Parathyroid adenoma (tissue), 2 donors: ENCODE measurements around the gene C1orf174.

Source experiments
- H2AFZ ChIP-seq: fragments of 300-600 bp; sonication (generic); one replicate; pipeline ENCODE4 v1.7.0; 2017; ENCODE audit warnings: antibody characterized with exemption, mild to moderate bottlenecking
- H3K27ac ChIP-seq: fragments of 300-600 bp; sonication (generic); one replicate; pipeline ENCODE4 v1.7.0; 2017
- H3K27me3 ChIP-seq: fragments of 300-600 bp; sonication (generic); one replicate; pipeline ENCODE4 v1.7.0; 2017; ENCODE audit warnings: low read length; ENCODE audit not compliant: control insufficient read depth, insufficient read depth
- H3K36me3 ChIP-seq: fragments of 300-600 bp; sonication (generic); one replicate; pipeline ENCODE4 v1.7.0; 2017; ENCODE audit warnings: low read length; ENCODE audit not compliant: control insufficient read depth, insufficient read depth
- H3K4me1 ChIP-seq: fragments of 300-600 bp; sonication (generic); one replicate; pipeline ENCODE4 v1.7.0; 2017; ENCODE audit warnings: control low read depth
- H3K4me2 ChIP-seq: fragments of 300-600 bp; sonication (generic); one replicate; pipeline ENCODE4 v1.7.0; 2017; ENCODE audit warnings: low read length
- H3K4me3 ChIP-seq: fragments of 300-600 bp; sonication (generic); one replicate; pipeline ENCODE4 v1.7.0; 2017; ENCODE audit warnings: low read depth, low read length
- H3K79me2 ChIP-seq: fragments of 300-600 bp; sonication (generic); one replicate; pipeline ENCODE4 v1.7.0; 2017; ENCODE audit warnings: control low read depth
- H3K9ac ChIP-seq: fragments of 300-600 bp; sonication (generic); one replicate; pipeline ENCODE4 v1.7.0; 2017; ENCODE audit warnings: mild to moderate bottlenecking
- H3K9me3 ChIP-seq: fragments of 300-600 bp; sonication (generic); one replicate; pipeline ENCODE4 v1.7.0; 2017; ENCODE audit warnings: low read length; ENCODE audit not compliant: control insufficient read depth
- TF ChIP-seq, protein P1 (sequence below): fragments of 300-600 bp; sonication (generic); IDR thresholded peaks from one replicate; pipeline ENCODE4 v1.7.0; 2017; ENCODE audit warnings: antibody characterized with exemption, mild to moderate bottlenecking
- donor health status: primary hyperparathyroidism.

C1orf174 gene

DNA sequence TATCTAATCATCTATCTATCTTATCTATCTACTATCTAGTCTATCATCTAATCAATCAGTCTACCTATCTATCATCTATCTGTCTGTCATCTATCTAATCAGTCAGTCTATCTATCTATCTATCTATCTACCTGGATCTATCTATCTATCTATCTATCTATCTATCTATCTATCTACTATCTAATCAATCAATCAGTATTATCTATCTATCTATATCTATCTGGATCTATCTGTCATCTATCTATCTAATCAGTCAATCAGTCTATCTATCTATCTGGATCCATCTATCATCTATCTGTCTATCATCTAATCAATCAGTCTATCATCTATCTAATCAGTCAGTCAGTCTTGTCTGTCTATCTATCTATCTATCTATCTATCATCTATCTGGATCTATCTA, 26.9 kb upstream of the C1orf174 start:
- Histone ChIP-seq H3K36me3 (no peaks in the 10 kb centered on the region), H3K9me3 (no peaks in the 10 kb centered on the region), H3K27ac (no peak overlapping the region), H3K9ac (no peak overlapping the region), H3K79me2 (no peaks in the 10 kb centered on the region), H3K4me1 (no peaks in the 10 kb centered on the region), H2AFZ (no peak overlapping the region), H3K4me3 (no peak overlapping the region), H3K27me3 (peaks cover 3% of the 10 kb centered on the region), H3K4me2 (no peak overlapping the region)
- TF ChIP-seq, protein P1, sequence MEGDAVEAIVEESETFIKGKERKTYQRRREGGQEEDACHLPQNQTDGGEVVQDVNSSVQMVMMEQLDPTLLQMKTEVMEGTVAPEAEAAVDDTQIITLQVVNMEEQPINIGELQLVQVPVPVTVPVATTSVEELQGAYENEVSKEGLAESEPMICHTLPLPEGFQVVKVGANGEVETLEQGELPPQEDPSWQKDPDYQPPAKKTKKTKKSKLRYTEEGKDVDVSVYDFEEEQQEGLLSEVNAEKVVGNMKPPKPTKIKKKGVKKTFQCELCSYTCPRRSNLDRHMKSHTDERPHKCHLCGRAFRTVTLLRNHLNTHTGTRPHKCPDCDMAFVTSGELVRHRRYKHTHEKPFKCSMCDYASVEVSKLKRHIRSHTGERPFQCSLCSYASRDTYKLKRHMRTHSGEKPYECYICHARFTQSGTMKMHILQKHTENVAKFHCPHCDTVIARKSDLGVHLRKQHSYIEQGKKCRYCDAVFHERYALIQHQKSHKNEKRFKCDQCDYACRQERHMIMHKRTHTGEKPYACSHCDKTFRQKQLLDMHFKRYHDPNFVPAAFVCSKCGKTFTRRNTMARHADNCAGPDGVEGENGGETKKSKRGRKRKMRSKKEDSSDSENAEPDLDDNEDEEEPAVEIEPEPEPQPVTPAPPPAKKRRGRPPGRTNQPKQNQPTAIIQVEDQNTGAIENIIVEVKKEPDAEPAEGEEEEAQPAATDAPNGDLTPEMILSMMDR, result no peak

DNA sequence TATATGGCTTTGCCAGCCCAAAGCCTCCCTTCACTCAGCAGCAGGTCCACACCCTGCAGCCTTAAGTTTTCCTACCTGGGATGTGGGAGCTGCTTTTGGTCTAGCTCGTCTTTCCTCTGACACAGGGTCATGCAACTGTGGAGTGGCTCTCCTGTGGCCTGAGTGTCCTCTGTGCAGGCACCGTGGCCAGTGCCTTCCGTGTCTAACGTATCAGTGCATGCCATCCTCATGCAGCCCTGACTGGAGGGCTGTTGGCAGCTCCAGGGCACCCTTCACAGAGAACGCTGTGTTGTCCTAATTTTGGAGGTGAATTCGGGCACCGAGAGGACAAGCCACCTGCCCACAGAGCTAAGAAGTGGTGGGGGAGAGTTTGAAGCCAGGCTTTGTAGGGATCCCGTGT, 25.7 kb upstream of the C1orf174 start:
- no peak overlapping the region for H3K27ac ChIP-seq
- TF ChIP-seq, protein P1, result no peak
- no peak overlapping the region for H3K4me2 ChIP-seq
- H3K79me2 ChIP-seq, result no peaks in the 10 kb centered on the region
- no peak overlapping the region for H2AFZ ChIP-seq
- no peaks in the 10 kb centered on the region for H3K36me3 ChIP-seq
- H3K9me3 ChIP-seq, result no peaks in the 10 kb centered on the region
- peaks cover 3% of the 10 kb centered on the region for H3K27me3 ChIP-seq
- H3K4me3 ChIP-seq, result no peak overlapping the region
- no peak overlapping the region for H3K9ac ChIP-seq
- H3K4me1 ChIP-seq, result no peaks in the 10 kb centered on the region

DNA sequence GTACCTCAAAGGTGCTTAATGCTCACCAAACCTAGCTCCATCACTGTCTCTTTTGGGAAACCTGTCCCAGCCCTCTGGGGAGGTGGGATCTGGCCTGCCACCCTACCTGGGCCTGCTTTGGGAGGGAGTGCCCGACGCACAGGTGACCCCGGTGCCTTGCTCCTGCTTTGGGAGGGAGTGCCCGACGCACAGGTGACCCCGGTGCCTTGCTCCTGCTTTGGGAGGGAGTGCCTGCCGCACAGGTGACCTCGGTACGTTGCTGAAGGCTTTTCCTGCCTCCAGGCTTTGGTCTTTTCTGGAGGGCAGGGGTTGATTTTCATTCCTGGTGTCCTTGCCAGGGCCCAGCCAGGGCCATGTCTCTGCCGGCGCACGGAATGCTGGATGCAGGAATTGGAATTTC, 25.2 kb upstream of the C1orf174 start:
- Histone ChIP-seq H2AFZ (no peak overlapping the region), H3K27ac (no peak overlapping the region), H3K27me3 (peaks cover 3% of the 10 kb centered on the region), H3K79me2 (no peaks in the 10 kb centered on the region), H3K4me3 (no peak overlapping the region), H3K4me2 (no peak overlapping the region), H3K4me1 (no peaks in the 10 kb centered on the region), H3K9me3 (no peaks in the 10 kb centered on the region), H3K36me3 (no peaks in the 10 kb centered on the region), H3K9ac (no peak overlapping the region)
- TF ChIP-seq, protein P1, result no peak

DNA sequence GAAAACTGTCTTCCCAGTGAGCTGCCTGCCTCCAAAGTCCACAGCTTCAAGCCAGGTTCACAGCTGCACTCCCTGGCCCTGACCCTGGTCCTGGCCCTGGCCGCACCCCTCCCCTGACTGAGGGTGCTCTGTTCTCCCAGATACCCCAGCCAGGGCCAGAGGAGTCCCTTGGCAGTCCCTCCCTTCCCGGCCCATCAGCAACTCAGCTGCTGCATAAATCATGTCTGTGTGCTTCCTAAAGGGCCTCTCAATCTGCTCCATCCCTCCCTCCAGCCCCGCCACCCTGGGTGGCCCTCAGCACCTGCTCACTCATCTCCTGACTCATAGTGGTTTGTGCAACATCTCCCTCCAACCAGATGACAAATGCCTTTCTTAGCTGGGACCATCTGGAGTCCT, 24.8 kb upstream of the C1orf174 start:
- Histone ChIP-seq H3K79me2 (no peaks in the 10 kb centered on the region), H3K27me3 (peaks cover 3% of the 10 kb centered on the region), H3K27ac (no peak overlapping the region), H3K4me3 (no peak overlapping the region), H3K36me3 (no peaks in the 10 kb centered on the region), H3K9ac (no peak overlapping the region), H2AFZ (no peak overlapping the region), H3K9me3 (no peaks in the 10 kb centered on the region), H3K4me2 (no peak overlapping the region), H3K4me1 (no peaks in the 10 kb centered on the region)
- TF ChIP-seq, protein P1, result no peak

DNA sequence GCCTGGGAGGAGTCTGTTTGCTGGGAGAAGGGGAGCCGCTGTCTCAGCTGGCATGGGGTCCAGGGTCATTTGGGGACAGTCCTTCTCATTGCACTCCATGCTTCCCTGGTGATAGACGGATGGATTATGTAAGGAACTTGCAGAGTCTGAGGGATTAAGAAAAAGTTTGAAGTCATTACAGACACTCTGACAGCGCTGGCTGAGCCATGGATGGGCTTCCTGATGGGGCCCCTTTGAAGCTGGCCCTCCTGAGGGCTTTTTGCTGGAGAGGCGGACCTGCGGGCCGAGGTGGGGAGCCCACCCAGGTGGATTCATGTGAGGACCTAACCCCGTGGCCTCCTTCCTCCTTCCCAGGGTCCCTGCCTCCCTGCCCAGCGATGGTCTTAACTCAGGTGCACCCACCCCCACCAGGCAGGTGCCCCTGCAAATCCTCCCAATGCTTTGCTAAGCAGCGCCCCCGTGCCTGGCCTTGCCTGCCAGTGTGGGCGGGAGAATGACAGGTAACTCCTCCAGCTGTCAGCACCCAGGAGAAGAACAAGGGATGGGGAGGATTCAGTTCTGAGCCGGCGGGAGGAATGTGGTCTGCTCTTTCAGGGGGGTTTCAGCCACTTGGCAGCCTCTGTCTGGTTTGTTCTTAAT, 24.2 kb upstream of the C1orf174 start:
- Histone ChIP-seq H3K4me3 (no peak overlapping the region), H3K4me1 (no peaks in the 10 kb centered on the region), H3K9me3 (no peaks in the 10 kb centered on the region), H3K79me2 (no peaks in the 10 kb centered on the region), H3K4me2 (no peak overlapping the region), H2AFZ (no peak overlapping the region), H3K27ac (no peak overlapping the region), H3K9ac (no peak overlapping the region), H3K27me3 (peaks cover 3% of the 10 kb centered on the region), H3K36me3 (no peaks in the 10 kb centered on the region)
- TF ChIP-seq, protein P1, result no peak
